CD4-positive, alpha-beta T cell (primary cell): ENCODE measurements around the gene PYY. TPM values are rescaled to one million over a fixed set of nuclear protein-coding genes. Genes with fewer than 3 reads are reported as not detected.

ENCODE experiments used
- ATAC-seq: fragments of 200-7000 bp; cut with Tn5 transposase; one replicate; pipeline ENCODE4 v1.10.0; 2022; ENCODE audit warnings: mild to moderate bottlenecking; ENCODE audit not compliant: poor library complexity
- CTCF ChIA-PET: fragments of 350-600 bp; sonication (Branson Sonifier 250); formaldehyde crosslinking; loops from one replicate; lab custom pipeline; 2021; ENCODE audit warnings: antibody characterized with exemption, inconsistent platforms; lab: Charles Lee
- POLR2A ChIA-PET: fragments of 350-600 bp; sonication (Branson Sonifier 250); formaldehyde crosslinking; loops from one replicate; lab custom pipeline; 2021; ENCODE audit warnings: antibody characterized with exemption, inconsistent platforms; lab: Charles Lee
- DNase-seq, 14 experiments: peaks; one replicate each; pipeline ENCODE4 v3.0.0-alpha.2; 2013 to 2020; ENCODE audit warnings: mixed read lengths in 2 of 14
- H3K27ac ChIP-seq, 2 donors: one replicate each; pipeline versions ENCODE4 v1.5.1 to v1.7.0; 2013; ENCODE audit warnings: low read length in 2 of 2, low read depth in 1 of 2, mild to moderate bottlenecking in 1 of 2
- H3K27me3 ChIP-seq, 2 experiments: 1 replicate in 1 of 2; 2 replicates in 1 of 2; pipeline versions ENCODE4 v1.6.1 to v1.7.0; 2013; ENCODE audit warnings: low read length in 2 of 2, control low read depth in 1 of 2, mild to moderate bottlenecking in 1 of 2, moderate library complexity in 1 of 2; ENCODE audit not compliant: insufficient read depth in 2 of 2, control insufficient read depth in 1 of 2
- H3K36me3 ChIP-seq: one replicate; pipeline ENCODE4 v1.6.1; 2013; ENCODE audit warnings: low read length, control low read depth; ENCODE audit not compliant: insufficient read depth
- H3K4me1 ChIP-seq: one replicate; pipeline ENCODE4 v1.6.1; 2013; ENCODE audit warnings: low read length, control low read depth; ENCODE audit not compliant: insufficient read depth
- H3K4me3 ChIP-seq: one replicate; pipeline ENCODE4 v1.5.1; 2013; ENCODE audit warnings: mild to moderate bottlenecking, low read length, moderate library complexity
- H3K9me3 ChIP-seq, 2 experiments: 1 replicate in 1 of 2; 2 replicates in 1 of 2; pipeline versions ENCODE4 v1.6.1 to v1.7.0; 2013; ENCODE audit warnings: low read length in 2 of 2, mild to moderate bottlenecking in 2 of 2, control low read depth in 1 of 2, moderate library complexity in 1 of 2; ENCODE audit not compliant: control insufficient read depth in 1 of 2, insufficient read depth in 1 of 2
- H3K27ac Mint-ChIP-seq: one replicate; pipeline ENCODE4 v1.8.0; 2020; ENCODE audit warnings: mixed read lengths
- H3K27me3 Mint-ChIP-seq: one replicate; pipeline ENCODE4 v1.8.0; 2021; ENCODE audit warnings: mixed read lengths
- H3K36me3 Mint-ChIP-seq: one replicate; pipeline ENCODE4 v1.8.0; 2021; ENCODE audit warnings: low read depth, mixed read lengths
- H3K4me1 Mint-ChIP-seq: one replicate; pipeline ENCODE4 v1.8.0; 2021; ENCODE audit warnings: low read depth, mixed read lengths
- H3K4me3 Mint-ChIP-seq: one replicate; pipeline ENCODE4 v1.8.0; 2020; ENCODE audit warnings: mild to moderate bottlenecking, mixed read lengths
- H3K9me3 Mint-ChIP-seq: one replicate; pipeline ENCODE4 v1.8.0; 2020; ENCODE audit warnings: mixed read lengths
- intact Hi-C, 2 experiments: fragments of 100-400 bp; cut with DNase I in 1 of 2; cut with micrococcal nuclease in 1 of 2; formaldehyde crosslinking; loops; one replicate each; pipeline versions ENCODE4 v1.15.1 to v1.9.0; 2023 to 2025; cut with DNase I, micrococcal nuclease
- total RNA-seq, 174 experiments: library from RNA in 2 of 174; stranded (reverse) in 2 of 174; gene quantifications; one replicate each; pipeline ENCODE4 v1.2.3 and lab custom pipeline; 2021 to 2026
- TF ChIP-seq, protein P1 (sequence below): fragments of 200-600 bp; IDR thresholded peaks from one replicate; pipeline ENCODE4 v1.8.0; 2022; ENCODE audit warnings: antibody characterized with exemption, mild to moderate bottlenecking

Gene PYY
- total RNA-seq, 2 experiments from 2014 or later, result not detected

- H3K27ac ChIP-seq, result no peak overlapping the region
- H3K4me3 ChIP-seq, result no peak overlapping the region
- ChIA-PET CTCF (interaction anchor here (1.4 kb wide), 1 partner anchor 17 kb away, joined by 3 read pairs; no protein-coding TSS in a partner anchor), POLR2A (no interaction called here)
- peaks cover 0 to 6% of the 10 kb centered on the region in 2 experiments for H3K9me3 ChIP-seq
- Mint-ChIP-seq H3K4me3 (no peak overlapping the region), H3K27me3 (peaks cover 58% of the 10 kb centered on the region), H3K9me3 (no peaks in the 10 kb centered on the region), H3K36me3 (no peaks in the 10 kb centered on the region), H3K4me1 (no peaks in the 10 kb centered on the region), H3K27ac (no peak overlapping the region)
- no peaks in the 10 kb centered on the region for H3K36me3 ChIP-seq
- DNase-seq (no peak), ATAC-seq (no peak)
- H3K4me1 ChIP-seq, result peaks cover 15% of the 10 kb centered on the region
- intact Hi-C loops, result no loop called here
- peaks cover 30 to 48% of the 10 kb centered on the region in 2 experiments for H3K27me3 ChIP-seq
- TF ChIP-seq, protein P1, sequence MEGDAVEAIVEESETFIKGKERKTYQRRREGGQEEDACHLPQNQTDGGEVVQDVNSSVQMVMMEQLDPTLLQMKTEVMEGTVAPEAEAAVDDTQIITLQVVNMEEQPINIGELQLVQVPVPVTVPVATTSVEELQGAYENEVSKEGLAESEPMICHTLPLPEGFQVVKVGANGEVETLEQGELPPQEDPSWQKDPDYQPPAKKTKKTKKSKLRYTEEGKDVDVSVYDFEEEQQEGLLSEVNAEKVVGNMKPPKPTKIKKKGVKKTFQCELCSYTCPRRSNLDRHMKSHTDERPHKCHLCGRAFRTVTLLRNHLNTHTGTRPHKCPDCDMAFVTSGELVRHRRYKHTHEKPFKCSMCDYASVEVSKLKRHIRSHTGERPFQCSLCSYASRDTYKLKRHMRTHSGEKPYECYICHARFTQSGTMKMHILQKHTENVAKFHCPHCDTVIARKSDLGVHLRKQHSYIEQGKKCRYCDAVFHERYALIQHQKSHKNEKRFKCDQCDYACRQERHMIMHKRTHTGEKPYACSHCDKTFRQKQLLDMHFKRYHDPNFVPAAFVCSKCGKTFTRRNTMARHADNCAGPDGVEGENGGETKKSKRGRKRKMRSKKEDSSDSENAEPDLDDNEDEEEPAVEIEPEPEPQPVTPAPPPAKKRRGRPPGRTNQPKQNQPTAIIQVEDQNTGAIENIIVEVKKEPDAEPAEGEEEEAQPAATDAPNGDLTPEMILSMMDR, result no peak
Measured at GRCh38 chr17:43987131-43988021, 33.6 kb upstream of the PYY start.

DNA sequence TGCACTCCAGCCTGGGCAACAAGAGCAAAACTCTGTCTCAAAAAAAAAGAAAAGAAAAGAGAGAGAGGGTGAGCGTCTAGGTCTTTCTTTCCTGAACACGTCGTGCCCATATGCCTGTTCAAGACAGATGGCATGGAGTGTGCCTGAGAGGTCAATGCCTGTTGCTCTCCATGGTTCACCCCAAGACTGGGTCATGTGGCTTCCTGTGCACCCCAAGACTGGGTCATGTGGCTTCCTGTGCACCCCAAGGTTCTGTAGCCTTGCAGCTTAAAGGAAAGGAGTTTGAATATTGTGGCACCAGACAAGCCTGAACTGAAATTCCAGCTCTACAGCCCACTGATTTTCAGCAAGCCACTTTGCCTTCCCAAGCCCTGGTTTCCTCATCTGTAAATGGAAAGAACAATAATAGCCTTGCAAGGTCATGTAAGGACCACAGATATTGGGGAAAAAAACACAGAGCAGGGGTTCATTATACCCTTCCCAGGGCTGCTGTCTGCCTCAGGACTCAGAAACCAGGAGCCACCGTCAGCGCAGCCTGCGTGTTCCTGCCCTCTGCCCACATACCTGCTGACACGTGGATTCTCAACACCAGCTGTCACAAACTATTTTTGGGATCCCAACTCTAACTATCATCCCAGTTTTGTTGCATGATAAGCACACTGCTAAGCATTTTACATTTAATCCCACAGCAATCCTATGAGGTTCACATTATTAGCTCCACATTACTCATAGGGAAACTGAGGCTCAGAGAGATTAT is 32.7 kb upstream of the PYY start:
- H3K4me1 Mint-ChIP-seq, result no peaks in the 10 kb centered on the region
- H3K4me3 ChIP-seq, result no peak overlapping the region
- H3K27me3 ChIP-seq, result peaks cover 35 to 55% of the 10 kb centered on the region in 2 experiments
- ChIA-PET POLR2A (no interaction called here), CTCF (interaction anchor here (0.6 to 1.4 kb wide), 2 partner anchors 16 to 244 kb away, joined by 3 read pairs; no protein-coding TSS in a partner anchor)
- no peak overlapping the region for H3K4me3 Mint-ChIP-seq
- DNase-seq (no peak), ATAC-seq (no peak)
- H3K4me1 ChIP-seq, result peaks cover 15% of the 10 kb centered on the region
- no peak overlapping the region for H3K27ac ChIP-seq
- H3K27me3 Mint-ChIP-seq, result peaks cover 68% of the 10 kb centered on the region
- H3K9me3 ChIP-seq, result peaks cover 0 to 6% of the 10 kb centered on the region in 2 experiments
- no peaks in the 10 kb centered on the region for H3K9me3 Mint-ChIP-seq
- H3K36me3 ChIP-seq, result no peaks in the 10 kb centered on the region
- TF ChIP-seq, protein P1, result no peak
- H3K27ac Mint-ChIP-seq, result no peak overlapping the region
- H3K36me3 Mint-ChIP-seq, result no peaks in the 10 kb centered on the region
- intact Hi-C loops, result no loop called here

GRCh38 chr17:43984521-43984920 is 30.8 kb upstream of the PYY start:
- H3K27me3 Mint-ChIP-seq, result peaks cover 81% of the 10 kb centered on the region

More at GRCh38 chr17:43984521-43984920, 30.8 kb upstream of the PYY start:
- Histone ChIP-seq H3K36me3 (no peaks in the 10 kb centered on the region), H3K27ac (no peak overlapping the region), H3K4me3 (no peak overlapping the region), H3K4me1 (peaks cover 15% of the 10 kb centered on the region), H3K9me3 (peaks cover 0 to 6% of the 10 kb centered on the region in 2 experiments), H3K27me3 (peaks cover 35 to 63% of the 10 kb centered on the region in 2 experiments)
- Mint-ChIP-seq H3K4me1 (no peaks in the 10 kb centered on the region), H3K27ac (no peak overlapping the region), H3K4me3 (no peak overlapping the region), H3K36me3 (no peaks in the 10 kb centered on the region), H3K9me3 (no peaks in the 10 kb centered on the region)
- CTCF ChIA-PET, result no interaction called here
- POLR2A ChIA-PET, result no interaction called here
- DNase-seq (no peak), ATAC-seq (no peak)
- intact Hi-C loops, result no loop called here
- TF ChIP-seq, protein P1, result no peak
